CD14-positive monocyte (primary cell): ENCODE results near the gene NUP214. TPM values are rescaled to one million over a fixed set of nuclear protein-coding genes. Genes with fewer than 3 reads are reported as not detected.

Source experiments
- DNase-seq, 3 donors: peaks; one replicate each; pipeline ENCODE4 v3.0.0-alpha.2; 2011 to 2022
- H2AFZ ChIP-seq: 2 replicates; pipeline ENCODE4 v1.6.0; 2012; ENCODE audit warnings: mild to moderate bottlenecking, low read depth, low read length, inconsistent platforms; ENCODE audit not compliant: insufficient read depth, poor library complexity, severe bottlenecking
- H3K27ac ChIP-seq, 2 donors: 1 replicate in 1 of 2; 2 replicates in 1 of 2; pipeline ENCODE4 v1.5.1; 2012 to 2013; ENCODE audit warnings: low read length in 2 of 2, control low read depth in 1 of 2, inconsistent platforms in 1 of 2, low read depth in 1 of 2, mild to moderate bottlenecking in 1 of 2
- H3K27me3 ChIP-seq, 2 donors: one replicate each; pipeline versions ENCODE4 v1.6.0 to v1.6.1; 2011 to 2013; ENCODE audit warnings: low read length in 2 of 2; ENCODE audit not compliant: control insufficient read depth in 2 of 2, insufficient read depth in 2 of 2
- H3K36me3 ChIP-seq, 2 donors: replicated peaks in 1 of 2; 1 replicate in 1 of 2; 2 replicates in 1 of 2; pipeline versions ENCODE4 v1.5.1 to v1.6.1; 2012 to 2013; ENCODE audit warnings: low read length in 2 of 2, control low read depth in 1 of 2, inconsistent platforms in 1 of 2, mild to moderate bottlenecking in 1 of 2; ENCODE audit not compliant: insufficient read depth in 2 of 2, control insufficient read depth in 1 of 2
- H3K4me1 ChIP-seq, 2 donors: 1 replicate in 1 of 2; 2 replicates in 1 of 2; pipeline versions ENCODE4 v1.5.1 to v1.6.1; 2012 to 2013; ENCODE audit warnings: low read length in 2 of 2, control low read depth in 1 of 2, inconsistent platforms in 1 of 2, mild to moderate bottlenecking in 1 of 2, moderate library complexity in 1 of 2; ENCODE audit not compliant: insufficient read depth in 2 of 2, control insufficient read depth in 1 of 2
- H3K4me2 ChIP-seq: replicated peaks from 2 replicates; pipeline ENCODE3; 2012; ENCODE audit warnings: low read length, moderate library complexity, mild to moderate bottlenecking; ENCODE audit not compliant: poor library complexity, severe bottlenecking; ENCODE audit errors: extremely low read depth
- H3K4me3 ChIP-seq, 3 experiments: fragments of 200-600 bp in 1 of 3; sonication (generic) in 1 of 3; replicated peaks in 1 of 3; 1 replicate in 2 of 3; 2 replicates in 1 of 3; pipeline ENCODE4 v1.5.1; 2011 to 2013; ENCODE audit warnings: low read length in 3 of 3, mild to moderate bottlenecking in 3 of 3, control low read depth in 2 of 3, low read depth in 2 of 3, inconsistent platforms in 1 of 3, moderate library complexity in 1 of 3
- H3K79me2 ChIP-seq: 2 replicates; pipeline ENCODE4 v1.6.0; 2012; ENCODE audit warnings: mild to moderate bottlenecking, control low read depth, inconsistent platforms, low read length, moderate library complexity; ENCODE audit not compliant: insufficient read depth
- H3K9ac ChIP-seq: 2 replicates; pipeline ENCODE4 v1.6.0; 2017; ENCODE audit warnings: low read length, mild to moderate bottlenecking; ENCODE audit not compliant: insufficient read depth, poor library complexity, severe bottlenecking
- H3K9me3 ChIP-seq, 2 donors: replicated peaks in 1 of 2; 1 replicate in 1 of 2; 2 replicates in 1 of 2; pipeline versions ENCODE4 v1.5.1 to v1.6.1; 2012 to 2013; ENCODE audit warnings: low read length in 2 of 2, control low read depth in 1 of 2; ENCODE audit not compliant: control insufficient read depth in 1 of 2, insufficient read depth in 1 of 2
- H4K20me1 ChIP-seq: 2 replicates; pipeline ENCODE4 v1.6.0; 2012; ENCODE audit warnings: mild to moderate bottlenecking, low read length, control low read depth, moderate library complexity; ENCODE audit not compliant: insufficient read depth
- H3K27ac Mint-ChIP-seq, 7 donors: one replicate each; pipeline ENCODE4 v1.8.0; 2020; ENCODE audit warnings: mild to moderate bottlenecking in 7 of 7, mixed read lengths in 7 of 7, moderate library complexity in 6 of 7, inconsistent platforms in 2 of 7
- H3K27me3 Mint-ChIP-seq, 3 donors: one replicate each; pipeline ENCODE4 v1.8.0; 2021 to 2022; ENCODE audit warnings: low read depth in 3 of 3, mild to moderate bottlenecking in 3 of 3, mixed read lengths in 3 of 3, moderate library complexity in 3 of 3, inconsistent platforms in 1 of 3
- H3K36me3 Mint-ChIP-seq, 2 donors: one replicate each; pipeline ENCODE4 v1.8.0; 2020; ENCODE audit warnings: mixed read lengths in 2 of 2, inconsistent platforms in 1 of 2, mild to moderate bottlenecking in 1 of 2
- H3K4me1 Mint-ChIP-seq: one replicate; pipeline ENCODE4 v1.8.0; 2020; ENCODE audit warnings: mild to moderate bottlenecking, mixed read lengths
- H3K4me3 Mint-ChIP-seq, 2 donors: one replicate each; pipeline ENCODE4 v1.8.0; 2020; ENCODE audit warnings: mild to moderate bottlenecking in 2 of 2, mixed read lengths in 2 of 2, moderate library complexity in 1 of 2
- H3K9me3 Mint-ChIP-seq, 7 donors: one replicate each; pipeline ENCODE4 v1.8.0; 2020 to 2022; ENCODE audit warnings: mixed read lengths in 7 of 7, mild to moderate bottlenecking in 6 of 7, moderate library complexity in 6 of 7, inconsistent platforms in 2 of 7
- CTCF ChIP-seq: fragments of 200-600 bp; IDR thresholded peaks from one replicate; pipeline ENCODE4 v1.8.0; 2022; ENCODE audit warnings: antibody characterized with exemption, mild to moderate bottlenecking
- WGBS: methylation state at CpG from one replicate; pipeline ENCODE4 v1.1.5; 2013; ENCODE audit warnings: missing lambda C conversion rate; ENCODE audit not compliant: insufficient coverage; 5-methylcytosine and 5-hydroxymethylcytosine counted together
- intact Hi-C, 2 donors: fragments of 100-400 bp; cut with micrococcal nuclease; formaldehyde crosslinking; loops; one replicate each; pipeline versions ENCODE4 v1.15.0 to v1.15.1; 2023
- polyA plus RNA-seq, 3 donors: library from polyadenylated mRNA; depleted of rRNA in 1 of 3; unstranded in 2 of 3; stranded (reverse) in 1 of 3; fragments of 300-500 nt in 2 of 3; fragments of >200 nt in 1 of 3; fragmentation: Illumina TruSeq in 2 of 3; gene quantifications; 1 replicate in 2 of 3; 2 replicates in 1 of 3; pipeline ENCODE4 v1.2.3, GENCODE V29; 2012 to 2021

Gene NUP214
- polyA plus RNA-seq, 3 donors = 94.9 to 329 (median 214) TPM

GRCh38 chr9:131259432-131259898 is 134.1 kb downstream of the NUP214 start:
- H3K4me3 Mint-ChIP-seq = no peak overlapping the region
- no peak for DNase-seq

DNA sequence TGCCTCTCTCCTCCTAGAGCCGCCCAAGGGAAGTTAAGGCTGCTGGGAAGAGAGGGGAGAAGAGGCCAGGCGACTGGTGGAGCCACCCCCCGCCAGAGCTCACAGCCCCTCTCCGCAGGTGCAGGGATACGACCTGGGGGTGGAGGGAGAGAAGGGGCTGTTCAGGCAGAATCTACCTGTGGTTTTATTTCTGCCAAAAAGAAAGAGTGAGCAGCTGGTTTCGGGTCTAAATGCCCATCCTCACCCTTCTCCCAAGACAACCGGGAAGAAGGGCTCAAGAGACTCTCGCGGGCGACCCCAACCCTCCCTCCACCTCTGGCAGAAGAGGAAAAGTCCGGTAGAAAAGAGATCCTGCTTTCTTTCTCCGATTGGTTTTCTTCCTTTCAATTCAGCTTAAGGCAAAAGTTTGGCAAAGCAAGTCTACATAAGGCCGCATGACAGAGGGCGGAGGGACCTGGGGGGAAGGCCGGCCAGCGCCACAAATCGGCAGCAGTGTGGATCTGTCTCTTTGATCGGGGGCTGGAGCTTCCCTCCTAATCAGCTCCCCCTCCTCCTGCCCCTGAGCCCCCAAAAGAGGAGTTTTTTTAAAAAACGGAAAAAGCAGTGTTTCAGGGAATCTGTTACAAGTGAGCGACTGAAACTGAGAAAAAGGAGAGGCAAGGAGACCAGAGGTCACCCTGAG is 134.7 kb downstream of the NUP214 start:
- Mint-ChIP-seq H3K9me3 (no peaks in the 10 kb centered on the region), H3K27me3 (no peaks in the 10 kb centered on the region), H3K36me3 (peaks cover 38 to 71% of the 10 kb centered on the region in 2 donors), H3K4me3 (no peak overlapping the region), H3K27ac (peak overlapping the region in 4 of 7 donors; percentile 33 to 81 (median 70)), H3K4me1 (peaks cover 77% of the 10 kb centered on the region)
- Histone ChIP-seq H3K27me3 (no peaks in the 10 kb centered on the region), H2AFZ (no peak overlapping the region), H3K4me3 (no peak overlapping the region), H4K20me1 (peaks cover 46% of the 10 kb centered on the region), H3K36me3 (peaks cover 39 to 43% of the 10 kb centered on the region in 2 donors), H3K4me2 (no peak overlapping the region), H3K27ac (peak overlapping the region in 1 of 2 donors; percentile 76), H3K9me3 (no peaks in the 10 kb centered on the region), H3K4me1 (peaks cover 75 to 77% of the 10 kb centered on the region in 2 donors), H3K79me2 (peaks cover 80% of the 10 kb centered on the region), H3K9ac (no peak overlapping the region)
- no peak for TF ChIP-seq CTCF
- DNase-seq = no peak
- intact Hi-C loops = no loop called here
- WGBS = 94% methylated on average over 3 of the region's 20 CpGs

More at GRCh38 chr9:131259432-131259898, 134.1 kb downstream of the NUP214 start:
- Histone ChIP-seq H3K9me3 (no peaks in the 10 kb centered on the region), H2AFZ (no peak overlapping the region), H3K4me3 (no peak overlapping the region), H3K9ac (no peak overlapping the region), H3K4me1 (peaks cover 75 to 77% of the 10 kb centered on the region in 2 donors), H3K4me2 (no peak overlapping the region), H3K27me3 (no peaks in the 10 kb centered on the region), H3K79me2 (peaks cover 77% of the 10 kb centered on the region), H4K20me1 (peaks cover 40% of the 10 kb centered on the region), H3K36me3 (peaks cover 39 to 43% of the 10 kb centered on the region in 2 donors), H3K27ac (peak overlapping the region; percentile 76 to 95)
- intact Hi-C loops = no loop called here
- TF ChIP-seq CTCF = no peak
- Mint-ChIP-seq H3K27ac (peak overlapping the region in 4 of 7 donors; percentile 33 to 81 (median 70)), H3K36me3 (peaks cover 36 to 65% of the 10 kb centered on the region in 2 donors), H3K4me1 (peaks cover 77% of the 10 kb centered on the region), H3K9me3 (peaks cover 0 to 2% (median 0%) of the 10 kb centered on the region in 7 donors), H3K27me3 (peaks cover 0 to 1% (median 0%) of the 10 kb centered on the region in 3 donors)
- 93% methylated on average over 5 of the region's 12 CpGs for WGBS
